GM19397 (cell line): ENCODE data around the gene NAT8L.

Experiments
- ATAC-seq: cut with Tn5 transposase; IDR thresholded peaks from one replicate; pipeline ENCODE4 v1.9.1; 2021; ENCODE audit warnings: mild to moderate bottlenecking, moderate library complexity; ENCODE audit not compliant: unreplicated experiment

NAT8L gene

GRCh38 chr4:2044542-2045517, 14.3 kb upstream of the NAT8L start:
- no peak for ATAC-seq

DNA sequence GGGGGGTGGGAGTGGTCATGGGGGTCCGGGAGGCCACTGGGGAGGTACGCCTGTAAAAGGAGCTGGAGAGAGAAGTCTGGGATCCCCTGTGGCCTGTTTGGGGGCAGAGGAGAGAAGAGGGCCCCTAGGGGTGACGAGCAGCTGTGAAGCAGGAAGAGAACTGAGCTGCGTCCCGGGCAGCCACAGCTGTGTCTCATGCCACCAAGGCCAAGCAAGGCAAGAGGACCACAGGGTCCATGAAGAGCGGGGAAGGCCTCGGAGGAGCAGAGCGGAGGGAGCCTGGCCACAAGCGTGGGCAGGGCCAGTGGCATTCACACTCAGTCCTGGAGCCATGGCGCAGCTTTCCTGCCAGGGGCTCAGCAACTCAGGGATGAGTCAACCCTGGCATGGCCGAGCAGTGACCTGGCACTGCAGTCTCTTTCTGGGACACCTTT, 13.6 kb upstream of the NAT8L start:
- ATAC-seq, result no peak

DNA sequence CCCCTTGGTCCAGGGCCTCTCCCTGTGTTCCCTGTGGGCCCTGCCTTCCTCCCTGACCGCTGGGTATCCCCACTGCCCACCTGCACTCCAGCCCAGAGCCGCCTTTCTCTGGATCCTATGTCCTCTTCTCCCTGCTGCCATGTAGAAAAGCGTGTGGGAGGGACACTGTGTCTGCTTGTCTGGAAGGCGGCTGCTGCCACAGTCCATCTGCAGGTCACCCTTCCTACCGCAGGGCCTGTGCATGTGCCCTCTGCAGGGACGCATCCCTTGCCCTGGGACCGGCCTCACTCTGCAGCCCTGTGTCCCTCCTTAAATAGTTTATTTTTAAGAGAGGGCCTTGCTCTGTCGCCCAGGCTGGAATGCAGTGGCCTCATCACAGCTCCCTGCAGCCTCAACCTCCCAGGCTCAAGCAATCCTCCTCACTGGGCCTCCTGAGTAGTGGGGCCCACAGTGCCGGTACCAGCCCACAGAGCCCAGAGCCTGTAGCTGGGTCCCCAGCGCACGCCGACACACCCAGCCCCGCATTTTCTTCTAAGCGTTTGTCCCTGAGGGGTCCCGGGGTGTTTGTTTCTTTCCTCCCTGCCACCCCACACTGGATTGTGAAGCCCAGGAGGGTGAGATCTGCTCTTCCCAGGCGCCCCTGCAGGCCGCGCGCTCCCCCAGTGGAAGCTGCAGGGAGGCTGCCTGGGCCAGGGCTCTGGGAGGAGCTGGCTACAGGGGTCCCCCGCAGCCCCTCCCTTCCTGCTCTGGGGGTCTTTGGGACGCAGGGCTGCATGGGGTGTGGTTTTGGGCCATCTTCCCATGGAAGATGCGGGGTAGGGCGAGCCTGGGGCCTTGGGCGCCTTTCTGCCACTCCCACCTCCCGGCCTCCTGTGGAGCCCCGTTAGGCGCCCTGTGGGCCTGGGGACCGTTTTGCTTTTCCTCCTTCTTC, 12.8 kb upstream of the NAT8L start:
- no peak for ATAC-seq

DNA sequence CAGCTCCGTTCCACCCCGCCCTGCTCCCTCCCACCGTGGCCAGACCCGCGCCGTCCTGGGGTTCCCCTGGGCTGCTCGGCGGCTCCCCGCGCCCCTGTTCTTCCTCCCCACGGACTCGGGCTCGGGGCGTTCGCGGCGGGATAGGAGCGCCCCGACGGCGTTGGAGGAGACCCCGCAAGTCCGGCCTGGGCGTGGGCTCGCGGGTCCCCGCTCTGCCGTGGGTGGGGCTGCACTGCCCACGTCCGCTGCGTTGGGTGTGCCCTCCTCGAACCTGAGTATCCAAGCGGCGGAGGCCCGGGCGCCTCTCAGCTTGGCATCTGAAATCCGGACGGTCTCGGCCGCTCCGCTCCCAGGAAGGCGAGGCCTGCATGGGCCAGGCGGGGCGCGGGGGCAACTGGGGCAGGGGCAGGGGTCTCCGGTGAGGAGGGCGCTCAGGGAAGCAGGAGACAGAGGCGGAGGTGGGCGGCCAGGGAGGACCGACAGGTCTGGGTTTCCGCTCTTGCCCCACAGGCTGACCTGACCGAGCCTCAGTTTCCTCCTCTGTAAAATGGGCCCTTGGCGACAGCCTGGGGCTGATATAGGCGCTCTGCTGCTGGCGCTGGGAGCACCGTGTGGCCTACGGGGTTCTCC, 12.0 kb upstream of the NAT8L start:
- ATAC-seq, result no peak

DNA sequence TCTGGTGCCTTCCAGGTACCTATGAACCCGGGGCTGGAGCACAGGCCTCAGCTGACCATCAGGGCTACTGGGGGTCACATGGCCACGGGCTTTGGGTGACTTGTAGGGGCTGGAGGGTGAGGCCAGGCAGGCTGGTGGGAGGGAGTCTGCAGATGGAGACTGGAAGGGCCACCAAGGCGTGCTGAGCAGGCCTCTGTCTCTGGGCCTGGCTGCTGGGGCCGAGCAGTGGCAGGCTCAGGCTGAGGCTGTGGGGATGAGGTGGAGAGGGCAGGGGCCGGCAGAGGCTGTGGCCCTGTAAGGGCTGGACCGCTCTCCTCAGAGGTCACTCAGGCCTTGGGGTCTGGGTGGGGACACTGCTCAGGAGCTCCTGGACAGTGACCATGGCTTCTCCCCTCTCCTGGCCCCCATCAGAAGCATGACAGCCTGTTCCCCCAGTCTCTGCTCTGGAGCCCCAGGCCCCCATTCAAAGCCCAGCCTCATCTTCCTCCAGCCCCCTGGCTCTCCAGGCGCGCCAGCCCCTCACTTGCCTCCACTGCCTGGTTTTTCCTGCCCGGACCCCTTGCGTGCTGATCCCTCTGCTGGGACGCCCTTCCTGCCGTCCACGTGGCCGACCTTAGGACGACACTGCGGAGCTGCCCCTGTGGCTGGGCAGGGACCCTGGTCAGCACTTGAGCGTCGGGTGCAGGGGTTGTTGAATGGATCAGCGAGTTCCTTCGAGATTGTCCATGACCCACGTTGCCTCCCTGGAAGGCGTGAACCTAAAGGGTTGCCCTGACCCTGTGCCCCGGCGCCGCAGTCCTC, 11.1 kb upstream of the NAT8L start:
- ATAC-seq, result no peak

GRCh38 chr4:2048831-2049230, 10.3 kb upstream of the NAT8L start:
- ATAC-seq, result no peak

DNA sequence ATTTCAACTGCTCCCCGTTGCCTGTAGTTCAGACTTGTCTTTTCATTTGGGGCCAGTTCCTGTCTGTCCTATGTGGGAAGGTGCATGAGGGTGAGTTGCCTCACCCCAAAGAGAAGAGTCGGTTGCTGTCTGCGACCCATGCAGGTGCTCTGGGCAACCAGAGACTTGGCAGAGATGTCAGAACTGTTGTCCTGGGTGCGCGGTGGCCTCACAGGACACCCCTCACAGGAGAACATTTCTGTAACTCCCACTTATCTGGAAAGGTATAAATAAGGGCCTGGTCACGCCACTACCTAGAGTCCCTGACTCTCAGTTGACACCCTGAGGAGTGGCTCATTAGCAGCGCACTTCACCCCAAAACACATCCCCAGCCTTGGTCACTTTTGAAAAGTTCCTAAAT, 9.7 kb upstream of the NAT8L start:
- no peak for ATAC-seq

- no peak for ATAC-seq
Measured at GRCh38 chr4:2049811-2050210, 9.3 kb upstream of the NAT8L start.

DNA sequence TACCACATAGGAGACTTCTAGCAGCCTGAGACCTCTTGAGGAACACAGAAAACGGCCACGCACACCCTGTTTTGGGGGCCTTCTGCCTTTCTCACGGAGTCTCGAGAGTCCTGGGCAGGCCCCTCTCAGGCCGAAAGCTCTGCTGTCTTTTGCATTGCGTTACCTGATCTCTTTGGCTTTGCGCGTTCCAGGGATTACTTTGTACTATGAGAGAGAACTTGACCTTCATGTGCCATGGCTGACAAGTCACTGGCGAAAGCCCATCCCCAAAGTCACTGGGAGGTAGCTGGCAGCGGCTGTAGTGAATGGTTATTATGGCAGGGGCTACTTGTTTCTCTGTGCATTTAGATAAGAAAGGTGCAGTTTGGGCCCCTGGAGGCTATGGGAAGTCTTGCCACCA, 8.0 kb upstream of the NAT8L start:
- ATAC-seq, result no peak

DNA sequence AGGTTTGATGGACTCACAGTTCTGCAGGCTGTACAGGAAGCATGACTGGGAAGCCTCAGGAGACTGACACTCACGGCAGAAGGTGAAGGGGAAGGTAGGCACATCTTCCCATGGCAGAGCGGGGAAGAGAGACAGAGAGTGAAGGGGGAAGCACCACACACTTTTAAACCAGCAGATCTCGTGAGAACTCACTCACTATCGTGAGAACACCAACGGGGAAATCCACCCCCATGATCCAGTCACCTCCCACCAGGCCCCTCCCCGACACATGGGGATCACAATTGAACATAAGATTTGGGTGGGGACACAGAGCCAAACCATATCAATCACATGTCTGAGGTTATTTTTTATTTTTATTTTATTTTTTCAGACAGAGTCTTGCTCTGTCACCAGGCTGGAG, 4.9 kb upstream of the NAT8L start:
- no peak for ATAC-seq

DNA sequence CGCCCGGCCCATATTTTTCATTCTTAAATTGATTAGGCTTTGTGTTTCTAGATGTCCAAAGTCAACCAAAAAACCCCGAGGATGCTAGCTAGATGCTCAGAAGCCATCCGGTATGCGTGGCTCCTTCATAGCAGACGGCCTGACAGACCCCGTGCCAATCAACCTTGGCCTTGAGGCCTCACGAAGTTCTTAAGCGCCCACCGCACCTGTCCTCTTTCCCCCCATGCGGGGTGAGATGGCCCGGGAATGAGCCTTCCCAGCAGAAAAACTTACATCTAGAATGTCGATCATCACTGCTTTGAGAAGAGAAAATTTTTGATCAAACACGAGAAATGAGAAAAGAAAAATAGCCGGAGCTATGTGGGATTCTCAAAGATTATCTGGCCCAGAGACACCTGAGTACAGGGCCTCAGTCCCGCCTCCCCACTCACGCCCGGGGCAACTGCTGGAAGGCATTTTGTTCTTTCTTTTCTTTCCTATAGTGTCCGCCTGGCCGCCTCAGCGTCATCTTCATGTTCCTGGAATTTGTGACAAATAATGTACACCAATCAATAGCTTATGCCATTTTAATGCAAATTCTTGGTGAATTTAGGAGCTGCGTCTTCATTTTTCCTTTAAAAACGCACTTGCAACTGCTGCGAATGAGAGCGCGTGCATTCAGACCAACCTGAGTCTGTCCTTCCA, 1.6 kb upstream of the NAT8L start:
- ATAC-seq, result no peak

- ATAC-seq, result no peak
Measured at GRCh38 chr4:2058264-2059045, 672 bp upstream of the NAT8L start.

- no peak for ATAC-seq
Measured at GRCh38 chr4:2059726-2060602, 837 bp downstream of the NAT8L start.

DNA sequence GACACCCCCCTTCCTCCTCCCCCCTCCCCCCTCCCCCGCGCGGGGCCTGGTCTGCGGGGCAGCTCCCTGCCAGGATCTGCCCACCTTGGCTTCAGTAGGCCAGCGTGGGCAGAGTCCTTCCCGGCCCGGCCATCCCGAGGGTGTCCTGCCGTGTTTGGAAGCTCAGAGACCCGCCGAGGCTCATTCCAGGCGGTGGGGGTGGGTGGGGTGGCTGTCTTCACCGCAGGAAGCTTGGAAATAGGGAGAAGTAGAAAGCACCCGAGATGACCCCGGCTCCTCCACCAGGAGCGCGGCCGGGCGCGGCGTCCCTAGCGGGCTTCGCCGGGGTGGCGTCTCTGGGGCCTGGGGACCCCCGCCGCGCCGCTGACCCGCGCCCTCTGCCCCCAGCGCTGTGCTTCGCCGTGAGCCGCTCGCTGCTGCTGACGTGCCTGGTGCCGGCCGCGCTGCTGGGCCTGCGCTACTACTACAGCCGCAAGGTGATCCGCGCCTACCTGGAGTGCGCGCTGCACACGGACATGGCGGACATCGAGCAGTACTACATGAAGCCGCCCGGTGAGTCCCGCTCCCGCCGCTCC, 1.6 kb downstream of the NAT8L start:
- no peak for ATAC-seq

- ATAC-seq, result no peak
Measured at GRCh38 chr4:2061186-2062131, 2.3 kb downstream of the NAT8L start.

GRCh38 chr4:2062168-2062807, 3.2 kb downstream of the NAT8L start:
- ATAC-seq, result no peak
